ENCODE measurements around the gene SALL1. TPM values are rescaled to one million over a fixed set of nuclear protein-coding genes. Genes with fewer than 3 reads are reported as not detected.

SALL1 gene
- total RNA-seq: 0.09 and 0.59 TPM in 2 replicates

DNA sequence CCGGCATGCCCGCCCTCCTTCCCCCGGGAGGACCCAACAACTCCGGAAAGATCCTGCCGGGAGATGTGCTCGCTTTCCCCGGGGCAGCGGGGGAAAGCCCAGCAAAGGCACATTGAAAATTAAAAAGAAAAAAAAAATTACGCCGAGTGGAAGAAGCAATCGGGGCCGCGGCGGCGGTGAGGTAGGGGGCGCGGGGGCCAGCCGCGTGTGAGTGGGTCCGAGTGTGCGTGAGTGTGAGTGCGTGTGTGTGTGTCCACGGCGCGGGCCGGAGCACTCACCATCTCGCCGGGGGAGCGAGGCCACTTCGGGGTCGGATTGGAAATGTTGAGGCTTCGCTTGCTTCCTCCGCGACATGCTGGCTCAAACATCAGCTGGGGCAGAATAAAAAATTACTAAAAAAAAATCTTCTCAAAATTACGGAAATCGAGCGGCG is at the start of gene SALL1:
SALL1 (minus strand) TSS at position 383 of the 433 bp plus-strand sequence; CDS start at position 354, 29 bp downstream.

